ENCODE results near the gene CA9. TPM values are rescaled to one million over a fixed set of nuclear protein-coding genes. Genes with fewer than 3 reads are reported as not detected.

The CA9 gene
- total RNA-seq, 1 experiment from 2014 or later, result 6.6 TPM

DNA sequence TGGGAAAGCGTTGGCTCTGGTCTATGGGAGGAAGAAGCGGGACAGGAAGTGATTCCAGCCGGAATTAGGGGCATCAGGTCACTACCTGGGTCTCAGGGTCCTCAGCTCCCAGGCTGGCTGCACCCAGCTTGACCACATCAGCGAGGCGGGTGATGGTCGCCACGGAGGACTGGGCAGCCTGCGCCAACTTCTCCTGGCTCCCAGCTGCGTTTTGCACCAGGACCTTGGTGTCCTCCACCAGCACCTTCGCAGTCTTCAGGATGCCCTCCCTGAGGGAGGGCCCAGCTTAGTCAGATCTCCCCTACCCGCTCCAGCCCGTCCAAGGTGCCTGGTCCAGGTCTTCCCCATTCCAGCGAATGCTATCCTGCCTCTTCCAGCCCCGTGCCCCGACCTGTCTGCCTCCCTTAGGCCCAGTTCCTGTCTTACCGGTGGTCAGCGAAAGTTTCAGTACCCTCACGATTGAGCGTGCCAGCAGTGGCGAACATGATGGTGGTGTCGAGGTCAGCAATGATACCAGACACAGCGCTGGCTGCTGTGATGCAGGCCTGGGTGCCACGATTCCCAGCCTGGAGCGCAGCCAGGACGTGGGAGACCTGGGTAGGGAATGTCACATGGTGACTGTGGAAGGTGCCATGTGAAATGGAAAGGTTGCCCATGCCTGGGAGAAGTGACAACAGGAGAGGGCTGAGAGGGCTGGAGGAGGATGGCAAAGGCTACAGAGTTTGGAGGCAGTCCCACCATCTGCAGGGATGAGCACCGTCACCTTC lies 30.4 kb downstream of the CA9 start:
- Histone ChIP-seq H3K79me2 (ENCODE audit: low read depth) (no peaks in the 10 kb centered on the region), H3F3A (ENCODE audit: insufficient read depth, low read depth) (no peaks in the 10 kb centered on the region), H3K9me3 (ENCODE audit: insufficient read depth, low read depth) (no peaks in the 10 kb centered on the region), H3K27me3 (ENCODE audit: insufficient read depth, low read depth) (no peaks in the 10 kb centered on the region), H3K4me1 (replicated peaks; ENCODE audit: insufficient read depth) (no peaks in the 10 kb centered on the region), H4K20me1 (ENCODE audit: insufficient read depth) (no peaks in the 10 kb centered on the region), H3K4me3 (no peak overlapping the region), H2AFZ (no peak overlapping the region), H3K9me2 (ENCODE audit: insufficient read depth) (no peaks in the 10 kb centered on the region), H3K36me3 (ENCODE audit: low read depth) (no peaks in the 10 kb centered on the region), H3K27ac (no peak overlapping the region), H3K4me2 (no peak overlapping the region)
- ChIA-PET POLR2A (ENCODE audit: unreplicated experiment) (no interaction called here), CTCF (no interaction called here)
- no peak for DNase-seq
- no TSS peak for BruUV-seq (replicated peaks)
- TF ChIP-seq CTCF (conservative IDR thresholded peaks at IDR 0.05), result no peak
- no peak for TF ChIP-seq EZH2 (IDR thresholded peaks at IDR 0.05; ENCODE audit: low read depth)
- intact Hi-C loops (cut with micrococcal nuclease; ENCODE audit: unreplicated experiment), result no loop called here

DNA sequence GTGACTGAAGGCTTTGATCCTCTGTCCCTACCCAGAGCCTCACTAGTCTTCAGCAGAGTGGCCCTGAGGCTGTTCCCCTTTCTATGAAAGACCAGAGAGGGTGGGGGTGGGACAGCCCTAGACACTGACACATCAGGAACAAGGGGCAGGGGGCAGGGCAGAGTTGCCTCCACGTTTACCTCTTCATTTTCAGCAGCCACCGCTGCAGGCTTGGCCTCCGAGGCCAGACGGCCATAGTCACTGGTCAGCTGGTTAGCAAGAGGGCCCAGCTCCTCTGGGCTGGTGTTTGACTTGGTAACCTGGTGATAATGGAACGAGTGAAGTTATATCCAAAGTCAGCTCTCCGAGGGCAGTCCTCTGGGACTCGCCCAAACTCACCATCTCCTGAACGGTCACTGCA lies 31.6 kb downstream of the CA9 start:
- intact Hi-C loops (cut with micrococcal nuclease; ENCODE audit: unreplicated experiment), result no loop called here
- H3K27ac ChIP-seq, result no peak overlapping the region
- POLR2A ChIA-PET (ENCODE audit: unreplicated experiment), result no interaction called here
- BruUV-seq (replicated peaks), result no TSS peak
- H3K79me2 ChIP-seq (ENCODE audit: low read depth), result no peaks in the 10 kb centered on the region
- no peaks in the 10 kb centered on the region for H3K9me3 ChIP-seq (ENCODE audit: insufficient read depth, low read depth)
- no peak for TF ChIP-seq CTCF (conservative IDR thresholded peaks at IDR 0.05)
- no peak for TF ChIP-seq EZH2 (IDR thresholded peaks at IDR 0.05; ENCODE audit: low read depth)
- no peak overlapping the region for H3K4me3 ChIP-seq
- no peak overlapping the region for H2AFZ ChIP-seq
- no peaks in the 10 kb centered on the region for H4K20me1 ChIP-seq (ENCODE audit: insufficient read depth)
- no peaks in the 10 kb centered on the region for H3K27me3 ChIP-seq (ENCODE audit: insufficient read depth, low read depth)
- H3K9me2 ChIP-seq (ENCODE audit: insufficient read depth), result no peaks in the 10 kb centered on the region
- CTCF ChIA-PET, result interaction anchor here (0.6 kb wide), 1 partner anchor 12 kb away, joined by 6 read pairs; no protein-coding TSS in a partner anchor
- DNase-seq, result no peak
- no peaks in the 10 kb centered on the region for H3K4me1 ChIP-seq (replicated peaks; ENCODE audit: insufficient read depth)
- no peaks in the 10 kb centered on the region for H3K36me3 ChIP-seq (ENCODE audit: low read depth)
- no peaks in the 10 kb centered on the region for H3F3A ChIP-seq (ENCODE audit: insufficient read depth, low read depth)
- H3K4me2 ChIP-seq, result no peak overlapping the region

- Histone ChIP-seq H3K27ac (no peak overlapping the region), H3F3A (ENCODE audit: insufficient read depth, low read depth) (no peaks in the 10 kb centered on the region), H3K4me1 (replicated peaks; ENCODE audit: insufficient read depth) (no peaks in the 10 kb centered on the region), H3K27me3 (ENCODE audit: insufficient read depth, low read depth) (no peaks in the 10 kb centered on the region), H4K20me1 (ENCODE audit: insufficient read depth) (no peaks in the 10 kb centered on the region), H3K36me3 (ENCODE audit: low read depth) (no peaks in the 10 kb centered on the region), H3K79me2 (ENCODE audit: low read depth) (no peaks in the 10 kb centered on the region), H3K4me2 (no peak overlapping the region), H3K9me3 (ENCODE audit: insufficient read depth, low read depth) (no peaks in the 10 kb centered on the region), H2AFZ (no peak overlapping the region), H3K4me3 (no peak overlapping the region), H3K9me2 (ENCODE audit: insufficient read depth) (no peaks in the 10 kb centered on the region)
- CTCF ChIA-PET, result interaction anchor here (0.6 kb wide), 1 partner anchor 12 kb away, joined by 6 read pairs; no protein-coding TSS in a partner anchor
- POLR2A ChIA-PET (ENCODE audit: unreplicated experiment), result no interaction called here
- intact Hi-C loops (cut with micrococcal nuclease; ENCODE audit: unreplicated experiment), result no loop called here
- no peak for TF ChIP-seq CTCF (conservative IDR thresholded peaks at IDR 0.05)
- no TSS peak for BruUV-seq (replicated peaks)
- DNase-seq, result no peak
Observed at GRCh38 chr9:35705836-35706430, 32.2 kb downstream of the CA9 start.
